Stimulated activated CD4-positive, alpha-beta T cell treated with anti-CD3 and anti-CD28 coated beads, Interleukin-15, amount 100 ng/mL, for 24 hours (primary cell): Measurements from ENCODE around the gene TSHZ2.
A peak's percentile ranks its signal among the peaks of the same experiment; 100 is the strongest.

Source experiments
- DNase-seq: peaks from one replicate; pipeline ENCODE4 v3.0.0-alpha.2; 2020

The TSHZ2 gene

DNA sequence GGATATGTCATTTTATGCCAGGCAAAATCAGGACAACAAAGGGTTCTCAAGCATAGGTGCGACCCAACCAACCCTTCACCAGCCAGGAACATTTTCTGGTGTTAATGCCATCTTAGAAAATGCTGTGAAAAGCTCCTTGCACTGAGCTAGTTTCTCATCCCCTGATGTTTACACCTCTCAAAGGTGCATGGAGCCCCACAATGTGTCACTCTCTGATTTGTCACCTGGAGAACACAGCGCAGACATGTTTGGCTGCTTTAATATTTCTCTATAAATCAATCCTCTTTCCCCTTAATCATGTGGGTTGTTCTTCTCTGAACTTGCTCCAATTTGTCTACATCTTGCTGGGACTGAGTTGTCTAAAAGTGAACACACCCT, 244.3 kb downstream of the TSHZ2 start:
- no peak for DNase-seq

DNA sequence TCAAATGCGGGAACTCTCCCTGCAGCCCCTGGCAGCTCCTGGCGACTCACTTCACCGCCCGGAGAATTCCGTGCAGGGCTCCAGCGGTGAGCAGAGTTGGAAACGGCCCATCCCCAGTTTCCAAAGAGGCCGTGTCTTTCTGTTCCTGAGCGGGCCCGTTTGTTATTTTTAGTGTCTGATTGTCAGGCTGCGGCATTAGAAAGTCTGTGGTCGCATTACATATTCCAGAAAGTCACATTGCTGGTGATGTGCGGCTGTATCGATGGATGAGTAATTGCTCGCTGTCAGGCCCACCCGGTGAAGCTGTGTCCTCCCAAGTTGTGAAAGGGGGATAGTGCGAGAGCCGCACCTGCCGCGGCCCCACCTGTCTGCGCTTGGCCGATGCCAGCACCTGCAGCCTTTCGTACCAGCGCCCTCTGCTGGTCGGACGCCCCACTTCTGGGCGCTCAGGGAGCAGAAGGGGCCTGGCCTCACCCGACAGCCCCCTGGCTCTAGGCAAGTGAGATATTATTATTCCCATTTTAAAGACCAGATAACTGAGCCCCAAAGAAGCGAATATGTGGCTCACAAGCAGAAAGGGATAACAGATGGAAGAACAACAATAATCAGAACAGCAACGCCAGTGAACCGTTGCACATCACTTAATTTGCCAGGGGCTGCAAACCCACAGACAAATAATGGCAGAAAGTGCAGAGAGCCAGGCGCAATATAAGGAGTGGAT, 244.9 kb downstream of the TSHZ2 start:
- DNase-seq = peak; percentile 86

DNA sequence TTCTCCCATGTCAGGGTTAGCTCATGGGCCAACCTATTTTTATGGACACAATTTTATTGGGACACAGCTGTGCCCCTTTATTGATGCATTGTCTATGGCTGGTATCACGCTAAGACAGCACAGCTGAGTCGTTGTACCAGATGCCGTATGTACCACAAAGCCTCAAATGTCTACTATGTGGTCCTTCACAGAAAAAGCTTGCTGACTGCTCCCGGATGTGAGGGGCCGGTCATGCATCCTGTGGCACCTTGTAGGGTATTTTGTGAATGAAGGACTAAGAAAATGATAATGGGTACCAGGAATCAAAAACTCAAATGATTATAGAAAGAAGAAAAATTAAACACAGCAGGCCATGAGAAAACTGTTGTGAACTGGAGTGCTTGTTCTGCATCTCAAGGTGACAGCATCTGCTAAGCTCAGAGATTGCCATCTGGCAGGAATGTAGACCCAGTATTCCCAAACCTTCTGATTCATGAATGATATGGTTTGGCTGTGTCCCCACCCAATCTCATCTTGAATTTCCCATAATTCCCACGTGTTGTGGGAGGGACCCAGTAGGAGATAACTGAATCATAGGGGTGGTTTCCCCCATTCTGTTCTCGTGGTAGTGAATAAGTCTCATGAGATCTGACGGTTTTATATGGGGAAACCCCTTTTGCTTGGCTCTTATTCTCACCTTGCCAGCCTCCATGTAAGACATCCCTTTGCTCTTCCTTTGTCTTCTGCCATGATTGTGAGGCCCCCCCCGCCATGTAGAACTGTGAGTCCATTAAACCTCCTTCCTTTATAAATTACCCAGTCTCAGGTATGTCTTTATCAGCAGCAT, 248.5 kb downstream of the TSHZ2 start:
- DNase-seq = no peak

DNA sequence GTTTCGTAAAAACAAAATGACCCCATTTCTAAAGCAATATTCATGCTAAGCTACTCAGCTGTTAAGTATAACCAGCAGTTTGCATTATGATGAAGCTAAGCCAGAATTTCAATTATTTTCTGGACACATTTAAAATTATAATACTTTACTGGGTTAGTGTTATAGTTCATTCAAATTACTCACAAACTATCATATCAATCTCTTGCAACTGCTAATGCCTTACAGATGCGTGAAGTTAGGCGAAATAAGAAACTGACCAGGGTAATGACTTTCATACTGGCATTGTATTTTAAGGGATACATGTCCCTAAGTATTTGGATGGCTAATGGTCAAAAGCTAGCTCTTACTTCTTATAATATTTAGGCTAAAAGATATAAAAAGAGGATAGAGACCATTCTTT, 249.6 kb downstream of the TSHZ2 start:
- DNase-seq = no peak

DNA sequence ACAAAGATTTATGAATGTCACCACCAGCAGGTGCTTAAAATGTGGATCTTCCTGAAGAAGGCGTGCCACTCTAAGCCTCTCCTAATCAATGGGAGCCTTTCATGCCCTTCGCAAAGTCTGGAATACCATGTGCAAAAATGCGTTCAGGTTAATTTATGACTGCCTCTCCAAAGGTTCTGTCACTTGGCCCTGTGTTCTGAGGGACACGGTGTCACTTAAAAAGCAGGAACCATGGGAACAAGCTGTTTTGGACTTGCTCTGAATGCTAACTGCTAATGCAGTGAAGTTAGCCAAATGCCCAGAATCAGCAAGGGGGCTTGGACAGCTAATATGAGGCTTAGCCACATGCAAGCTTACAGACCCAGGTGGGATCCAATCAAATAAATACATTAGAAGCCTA, 250.3 kb downstream of the TSHZ2 start:
- no peak for DNase-seq

DNA sequence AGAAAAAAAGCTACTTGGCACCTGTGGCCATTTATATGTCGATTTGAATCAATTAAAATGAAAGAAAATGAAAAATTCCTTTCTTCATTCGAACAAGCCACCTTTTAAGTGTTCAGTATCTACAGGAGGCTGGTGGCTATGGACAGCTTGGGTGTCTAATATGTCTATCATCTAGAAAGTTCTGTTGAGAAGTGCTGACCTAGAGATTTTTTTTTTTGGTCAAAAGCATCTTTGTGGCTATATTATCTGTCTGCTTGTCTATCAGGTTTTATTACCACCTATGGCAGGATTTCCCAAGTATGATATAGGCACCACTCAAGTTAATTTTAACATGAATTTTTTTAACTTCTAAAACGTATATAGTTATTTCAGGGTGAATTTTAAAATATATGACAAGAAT, 250.8 kb downstream of the TSHZ2 start:
- DNase-seq = no peak

DNA sequence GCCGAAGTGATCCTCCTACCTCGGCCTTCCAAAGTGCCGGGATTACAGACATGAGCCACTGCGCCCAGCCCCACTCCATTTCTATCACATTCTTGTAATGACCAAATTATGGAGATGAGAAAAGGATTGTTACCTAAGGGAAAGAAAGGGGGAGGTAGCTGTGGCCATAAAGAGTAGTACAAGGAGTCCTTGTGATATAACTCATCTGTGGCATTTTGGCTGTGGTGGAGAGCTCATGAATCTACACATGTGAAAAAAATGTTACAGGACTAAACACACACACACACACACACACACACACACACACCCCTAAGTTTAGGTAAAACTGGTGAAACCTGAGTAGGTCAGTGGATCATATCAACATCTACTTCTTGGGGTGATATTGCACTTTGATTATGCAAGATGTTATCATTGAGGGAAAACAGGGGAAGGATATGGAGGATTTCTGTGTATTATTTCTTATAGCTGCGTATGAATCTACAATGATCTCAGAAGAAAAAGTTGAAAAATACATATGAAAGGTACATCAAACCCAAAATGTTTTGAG, 251.5 kb downstream of the TSHZ2 start:
- no peak for DNase-seq

DNA sequence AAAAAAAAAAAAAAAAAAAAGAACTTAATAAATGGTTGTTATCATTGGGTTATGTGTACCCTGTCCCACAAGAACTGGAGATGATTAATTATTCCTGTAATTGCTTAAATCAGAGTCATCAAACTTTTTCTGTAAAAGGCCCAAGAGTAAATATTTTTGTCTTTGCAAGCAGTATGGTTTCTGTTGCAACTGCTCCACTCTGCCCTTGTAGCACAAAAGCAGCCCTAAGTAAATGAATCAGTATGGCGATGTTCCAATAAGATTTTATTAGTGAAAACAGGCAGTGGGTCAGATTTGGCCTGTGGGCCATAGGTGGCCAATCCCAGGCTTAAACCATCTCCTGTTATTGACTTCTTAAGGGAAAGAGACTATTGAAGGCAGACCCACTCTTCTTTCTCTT, 252.7 kb downstream of the TSHZ2 start:
- DNase-seq = no peak

DNA sequence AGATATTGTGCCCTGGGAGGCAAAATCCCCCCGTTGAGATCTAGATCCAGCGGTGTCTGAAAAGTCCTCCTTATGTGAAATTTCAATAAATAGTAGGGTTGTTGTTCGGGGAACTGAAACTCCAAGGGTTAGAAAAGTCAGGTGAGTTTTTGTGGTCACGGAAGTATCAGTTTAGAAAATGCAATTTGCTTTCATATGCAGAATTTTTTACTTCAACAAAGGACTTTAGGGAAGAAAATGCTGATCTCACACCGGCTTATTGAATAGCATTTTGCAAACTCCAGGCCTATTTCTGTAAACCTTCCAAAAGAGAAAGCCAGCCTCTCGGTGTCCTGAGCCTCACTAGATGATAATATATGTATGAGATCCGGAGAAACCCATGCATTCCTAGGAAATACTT, 254.7 kb downstream of the TSHZ2 start:
- DNase-seq = no peak

DNA sequence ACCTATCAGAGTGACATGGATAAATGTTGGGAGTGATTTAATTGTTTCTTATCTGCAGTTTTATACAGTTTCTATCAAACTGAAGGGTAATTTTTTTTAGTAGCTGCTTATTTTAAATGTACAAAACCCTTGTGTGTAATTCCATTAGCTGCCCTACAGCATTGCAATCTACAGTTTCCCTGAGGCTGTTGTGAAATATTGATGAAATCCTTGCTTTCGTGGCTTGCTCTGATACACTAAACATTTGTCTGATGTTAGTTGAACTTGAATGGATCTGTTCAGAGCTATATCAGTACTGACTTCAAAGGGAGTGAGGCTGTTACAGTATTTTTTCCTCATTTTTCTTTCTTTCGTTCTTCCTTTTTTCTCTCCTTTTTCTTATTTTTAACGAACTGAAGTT, 255.4 kb downstream of the TSHZ2 start:
- no peak for DNase-seq

DNA sequence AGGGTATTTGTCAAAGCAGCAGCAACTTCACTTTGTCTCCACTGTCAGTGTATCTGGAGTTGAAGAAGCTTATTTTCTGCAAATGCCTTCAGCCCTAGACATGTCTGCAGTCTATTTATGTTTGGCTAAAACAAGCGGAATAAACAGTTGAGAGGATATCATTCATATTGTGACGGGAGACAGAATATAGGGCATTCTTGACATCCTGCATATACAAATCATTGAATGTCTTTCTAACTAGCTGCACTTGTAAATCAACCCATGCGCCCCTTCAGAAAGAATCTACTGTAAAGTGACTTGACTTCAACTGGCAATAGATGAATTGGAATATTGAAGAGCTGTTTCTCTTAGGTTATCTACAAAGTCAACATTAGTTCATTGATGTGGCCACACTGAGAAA, 258.9 kb downstream of the TSHZ2 start:
- no peak for DNase-seq

DNA sequence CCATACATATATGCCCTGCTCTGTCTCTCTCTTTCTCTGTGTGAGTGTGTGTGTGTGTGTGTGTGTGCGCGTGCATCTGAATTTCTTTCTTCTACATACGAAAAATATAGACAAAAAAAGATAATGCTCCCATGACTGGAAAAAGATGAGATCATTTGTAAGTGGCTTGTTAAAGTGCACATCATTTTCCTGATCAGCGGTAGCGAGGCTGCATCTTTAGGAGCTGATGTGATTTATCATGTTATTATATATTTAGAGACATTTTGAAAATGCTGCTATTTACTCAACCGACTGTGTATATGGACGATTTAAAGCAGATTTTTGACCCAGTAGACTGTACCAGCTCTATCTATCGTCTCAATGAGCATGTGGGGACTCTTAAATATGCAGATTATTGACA, 265.3 kb downstream of the TSHZ2 start:
- DNase-seq = no peak

DNA sequence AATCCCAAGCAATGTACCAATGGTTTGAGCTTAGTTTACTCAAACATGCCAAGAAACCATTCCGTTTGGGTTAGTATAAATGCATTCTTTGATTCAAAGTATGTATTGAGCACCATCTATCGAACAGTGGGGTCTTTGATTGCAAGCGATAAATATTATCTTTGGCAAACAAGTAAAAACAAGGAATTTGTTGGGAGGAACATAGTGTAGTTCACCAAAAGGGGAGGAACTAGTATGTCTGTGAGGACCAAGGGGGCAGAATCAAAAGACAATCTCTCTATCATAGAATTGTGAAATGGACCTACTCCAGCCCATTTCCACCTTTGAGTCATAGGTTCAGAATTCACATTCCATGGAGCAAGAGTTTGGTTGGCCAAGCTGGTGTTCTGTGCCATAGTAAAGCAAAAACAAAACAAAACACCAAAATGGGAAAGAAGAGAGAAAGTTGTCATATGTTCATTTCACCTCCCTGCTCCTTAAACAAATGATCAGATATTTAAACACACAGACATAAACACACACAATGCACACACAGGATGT, 266.0 kb downstream of the TSHZ2 start:
- DNase-seq = no peak

DNA sequence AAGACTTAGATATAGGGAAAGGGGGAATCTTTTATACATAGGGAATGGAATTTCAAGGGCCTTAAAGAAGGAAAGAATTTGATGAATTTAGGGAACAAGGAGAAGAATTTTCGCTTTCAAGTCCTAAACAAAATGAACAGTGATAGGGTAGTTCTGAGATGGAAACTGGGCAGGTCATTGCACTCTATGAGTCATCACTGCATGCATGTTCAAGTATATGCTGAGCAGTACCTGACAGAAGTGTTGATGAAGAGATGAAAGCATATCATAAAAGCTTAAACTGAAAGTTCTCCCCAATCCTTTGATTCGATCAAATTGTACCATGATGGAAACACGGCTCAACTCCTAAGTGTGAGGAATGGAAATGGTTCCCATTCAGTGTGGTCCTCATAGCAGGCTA, 271.0 kb downstream of the TSHZ2 start:
- DNase-seq = no peak

DNA sequence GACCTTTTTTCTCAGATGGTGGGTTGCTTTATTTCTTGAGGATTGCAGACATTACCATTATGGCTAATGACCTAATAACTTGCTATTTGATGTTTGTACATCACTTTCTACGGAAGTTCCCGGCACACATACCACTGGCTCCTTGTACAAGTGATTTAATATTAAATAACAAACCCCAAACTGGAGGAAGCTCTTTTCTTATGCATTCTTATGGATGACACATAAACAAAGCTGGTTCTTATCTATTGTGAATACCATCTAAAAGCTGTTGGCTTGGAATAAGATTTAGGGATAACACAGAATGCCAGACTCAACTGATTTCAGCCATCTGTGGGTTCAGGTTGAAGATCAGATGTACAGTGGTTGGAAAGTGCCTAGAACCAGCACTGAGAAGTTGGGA, 272.6 kb downstream of the TSHZ2 start:
- no peak for DNase-seq

DNA sequence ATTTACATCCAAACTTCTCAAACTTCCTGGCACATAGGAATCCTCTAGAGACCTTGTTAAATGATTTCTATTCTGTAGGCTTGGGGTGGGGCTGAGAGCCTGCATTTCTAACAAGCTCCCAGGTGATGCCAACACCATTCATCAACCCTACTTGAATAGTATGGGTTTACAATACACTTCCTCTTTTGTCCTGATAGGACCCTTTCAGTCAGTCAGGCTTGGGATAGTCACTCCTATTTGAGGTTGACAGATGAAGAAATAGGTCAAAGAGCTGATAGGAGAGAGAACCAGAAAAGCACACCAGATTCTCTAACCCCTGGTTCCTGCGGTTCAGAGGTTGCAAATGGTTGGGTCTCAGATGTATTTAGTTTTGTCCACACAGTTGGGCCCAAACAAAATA, 273.4 kb downstream of the TSHZ2 start:
- no peak for DNase-seq

DNA sequence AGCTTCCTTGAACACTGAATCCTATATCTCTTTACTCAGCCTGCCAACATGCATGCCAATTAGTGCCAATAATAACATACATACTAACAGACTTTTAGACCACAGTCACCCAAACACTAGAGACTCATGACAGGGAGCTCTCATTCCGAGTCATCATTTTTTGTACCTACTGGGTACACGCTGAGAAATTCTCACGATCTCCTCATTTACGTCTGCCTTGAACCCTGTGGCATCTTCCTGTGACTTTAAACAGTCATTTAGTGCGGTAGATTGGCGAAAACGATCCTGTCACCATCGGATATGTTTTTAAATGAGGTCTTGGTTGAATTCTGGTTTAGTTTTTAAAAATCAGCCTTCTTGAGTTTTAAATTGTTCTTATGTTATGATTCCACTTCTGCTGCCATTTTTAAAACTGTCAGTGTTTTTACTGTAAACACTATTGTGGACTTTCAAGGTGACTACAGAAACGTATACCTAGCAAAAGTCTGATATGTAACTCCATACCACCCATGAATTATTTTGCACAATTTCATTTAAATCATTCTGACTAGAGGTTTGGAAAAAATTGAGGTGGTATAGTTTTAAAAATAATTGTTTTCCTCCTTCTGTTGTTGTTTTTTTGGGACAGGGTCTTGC, 275.4 kb downstream of the TSHZ2 start:
- DNase-seq = no peak

DNA sequence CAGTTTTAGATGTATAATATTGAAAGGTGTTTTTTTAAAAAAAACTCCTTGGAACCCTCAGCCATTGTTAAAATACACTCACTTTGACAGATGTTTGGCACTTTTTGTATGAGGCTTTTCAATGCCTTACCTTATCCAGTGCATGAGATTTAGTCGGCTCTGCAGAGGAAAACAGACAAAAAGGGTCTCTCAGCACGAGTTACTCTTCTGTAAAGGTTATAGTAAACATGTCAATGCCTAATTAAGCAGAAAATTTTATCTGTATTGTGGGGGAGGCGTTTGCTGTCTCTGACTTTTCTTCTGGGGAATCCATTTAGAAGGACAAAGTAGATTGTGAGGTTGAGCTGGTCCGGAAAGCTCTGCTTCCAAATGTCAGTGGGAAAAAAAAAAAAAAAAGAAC, 278.3 kb downstream of the TSHZ2 start:
- no peak for DNase-seq

DNA sequence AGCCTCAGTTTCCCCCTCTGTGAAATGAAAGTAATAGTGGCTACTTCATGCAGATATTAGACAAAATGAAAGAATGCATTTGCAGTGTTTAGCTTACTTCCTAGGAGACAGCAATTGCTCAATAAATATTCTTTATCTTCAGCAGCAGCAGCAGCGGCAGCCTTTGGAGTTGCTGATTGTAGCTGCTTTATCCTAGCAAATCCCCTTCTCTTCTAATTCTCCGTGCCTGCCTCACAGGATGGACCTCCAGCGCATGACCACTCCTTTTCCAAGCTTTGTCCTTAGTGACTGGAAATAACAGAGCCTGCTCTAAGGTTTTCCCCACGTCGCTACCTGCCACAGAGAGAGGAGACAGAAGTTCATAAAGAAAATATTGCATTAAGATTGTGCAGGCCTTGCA, 279.8 kb downstream of the TSHZ2 start:
- DNase-seq = no peak

DNA sequence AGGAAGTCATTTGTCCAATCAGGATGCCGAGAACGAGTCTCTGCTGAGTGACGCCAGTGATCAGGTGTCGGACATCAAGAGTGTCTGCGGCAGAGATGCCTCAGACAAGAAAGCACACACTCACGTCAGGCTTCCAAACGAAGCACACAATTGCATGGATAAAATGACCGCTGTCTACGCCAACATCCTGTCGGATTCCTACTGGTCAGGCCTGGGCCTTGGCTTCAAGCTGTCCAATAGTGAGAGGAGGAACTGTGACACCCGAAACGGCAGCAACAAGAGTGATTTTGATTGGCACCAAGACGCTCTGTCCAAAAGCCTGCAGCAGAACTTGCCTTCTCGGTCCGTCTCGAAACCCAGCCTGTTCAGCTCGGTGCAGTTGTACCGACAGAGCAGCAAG, 281.5 kb downstream of the TSHZ2 start:
- no peak for DNase-seq

DNA sequence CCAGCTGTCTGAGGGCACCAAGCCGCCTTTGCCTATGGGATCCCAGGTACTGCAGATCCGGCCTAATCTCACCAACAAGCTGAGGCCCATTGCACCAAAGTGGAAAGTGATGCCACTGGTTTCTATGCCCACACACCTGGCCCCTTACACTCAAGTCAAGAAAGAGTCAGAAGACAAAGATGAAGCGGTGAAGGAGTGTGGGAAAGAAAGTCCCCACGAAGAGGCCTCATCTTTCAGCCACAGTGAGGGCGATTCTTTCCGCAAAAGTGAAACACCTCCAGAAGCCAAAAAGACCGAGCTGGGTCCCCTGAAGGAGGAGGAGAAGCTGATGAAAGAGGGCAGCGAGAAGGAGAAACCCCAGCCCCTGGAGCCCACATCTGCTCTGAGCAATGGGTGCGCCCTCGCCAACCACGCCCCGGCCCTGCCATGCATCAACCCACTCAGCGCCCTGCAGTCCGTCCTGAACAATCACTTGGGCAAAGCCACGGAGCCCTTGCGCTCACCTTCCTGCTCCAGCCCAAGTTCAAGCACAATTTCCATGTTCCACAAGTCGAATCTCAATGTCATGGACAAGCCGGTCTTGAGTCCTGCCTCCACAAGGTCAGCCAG, 283.0 kb downstream of the TSHZ2 start:
- DNase-seq = peak; percentile 40

DNA sequence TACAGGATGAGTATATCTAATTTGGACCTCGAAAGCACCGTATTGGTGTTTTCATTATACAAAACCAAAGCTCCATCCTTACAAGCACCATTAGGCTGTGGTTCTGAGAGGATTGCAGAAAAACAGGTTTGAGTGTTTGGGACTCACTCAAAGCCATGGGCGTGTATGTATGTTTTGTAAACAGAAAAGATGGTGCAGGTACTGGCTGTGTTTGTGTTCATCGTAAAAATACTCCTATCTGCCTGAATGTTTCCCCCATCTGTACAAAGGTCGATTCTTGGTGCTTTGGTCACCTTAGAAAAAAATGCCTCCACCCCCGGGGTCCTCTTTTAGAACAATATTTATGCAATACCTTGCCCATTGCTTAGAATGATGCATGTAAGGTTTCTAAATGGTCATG, 286.6 kb downstream of the TSHZ2 start:
- no peak for DNase-seq

DNA sequence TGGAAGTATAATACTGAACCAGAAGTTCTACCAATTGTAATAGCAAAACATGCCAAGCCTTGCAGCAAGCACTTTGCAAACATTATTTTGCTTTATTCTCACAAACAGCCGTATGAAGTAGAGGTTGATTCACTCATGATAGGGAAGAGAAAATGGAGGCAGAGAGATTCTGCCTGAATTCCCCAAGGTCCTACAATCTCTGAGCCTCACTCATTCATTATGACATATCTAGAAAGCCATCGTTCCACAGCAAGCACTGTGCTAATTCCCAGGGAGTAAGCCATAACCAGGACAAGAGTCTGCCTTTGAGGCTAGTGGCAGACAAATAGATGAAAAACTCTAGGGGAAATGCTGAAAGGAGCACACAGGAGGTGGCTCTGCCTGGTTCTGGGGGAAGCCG, 288.0 kb downstream of the TSHZ2 start:
- DNase-seq = no peak
